A549 (cell line): Measurements from ENCODE around the gene ILDR1.

Source experiments
- JUNB ChIP-seq: fragments of >200 bp; sonication (Bioruptor Twin); formaldehyde crosslinking; IDR thresholded peaks from 2 replicates; pipeline ENCODE4 v1.6.1; 2016
- TF ChIP-seq, protein P1 (sequence below): fragments of 200-600 bp; sonication (generic); IDR thresholded peaks from 2 replicates; pipeline ENCODE4 v1.6.1; 2016; ENCODE audit warnings: antibody characterized with exemption, mild to moderate bottlenecking, moderate library complexity
- TF ChIP-seq, protein P2 (sequence below): fragments of >200 bp; sonication (Bioruptor Twin); formaldehyde crosslinking; IDR thresholded peaks from 3 replicates; pipeline ENCODE4 v1.5.1; 2016

GRCh38 chr3:121975702-121976302 lies 46.2 kb downstream of the ILDR1 start:
- TF ChIP-seq JUNB, result no peak
- TF ChIP-seq, protein P1, sequence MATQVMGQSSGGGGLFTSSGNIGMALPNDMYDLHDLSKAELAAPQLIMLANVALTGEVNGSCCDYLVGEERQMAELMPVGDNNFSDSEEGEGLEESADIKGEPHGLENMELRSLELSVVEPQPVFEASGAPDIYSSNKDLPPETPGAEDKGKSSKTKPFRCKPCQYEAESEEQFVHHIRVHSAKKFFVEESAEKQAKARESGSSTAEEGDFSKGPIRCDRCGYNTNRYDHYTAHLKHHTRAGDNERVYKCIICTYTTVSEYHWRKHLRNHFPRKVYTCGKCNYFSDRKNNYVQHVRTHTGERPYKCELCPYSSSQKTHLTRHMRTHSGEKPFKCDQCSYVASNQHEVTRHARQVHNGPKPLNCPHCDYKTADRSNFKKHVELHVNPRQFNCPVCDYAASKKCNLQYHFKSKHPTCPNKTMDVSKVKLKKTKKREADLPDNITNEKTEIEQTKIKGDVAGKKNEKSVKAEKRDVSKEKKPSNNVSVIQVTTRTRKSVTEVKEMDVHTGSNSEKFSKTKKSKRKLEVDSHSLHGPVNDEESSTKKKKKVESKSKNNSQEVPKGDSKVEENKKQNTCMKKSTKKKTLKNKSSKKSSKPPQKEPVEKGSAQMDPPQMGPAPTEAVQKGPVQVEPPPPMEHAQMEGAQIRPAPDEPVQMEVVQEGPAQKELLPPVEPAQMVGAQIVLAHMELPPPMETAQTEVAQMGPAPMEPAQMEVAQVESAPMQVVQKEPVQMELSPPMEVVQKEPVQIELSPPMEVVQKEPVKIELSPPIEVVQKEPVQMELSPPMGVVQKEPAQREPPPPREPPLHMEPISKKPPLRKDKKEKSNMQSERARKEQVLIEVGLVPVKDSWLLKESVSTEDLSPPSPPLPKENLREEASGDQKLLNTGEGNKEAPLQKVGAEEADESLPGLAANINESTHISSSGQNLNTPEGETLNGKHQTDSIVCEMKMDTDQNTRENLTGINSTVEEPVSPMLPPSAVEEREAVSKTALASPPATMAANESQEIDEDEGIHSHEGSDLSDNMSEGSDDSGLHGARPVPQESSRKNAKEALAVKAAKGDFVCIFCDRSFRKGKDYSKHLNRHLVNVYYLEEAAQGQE, result no peak
- TF ChIP-seq, protein P2, sequence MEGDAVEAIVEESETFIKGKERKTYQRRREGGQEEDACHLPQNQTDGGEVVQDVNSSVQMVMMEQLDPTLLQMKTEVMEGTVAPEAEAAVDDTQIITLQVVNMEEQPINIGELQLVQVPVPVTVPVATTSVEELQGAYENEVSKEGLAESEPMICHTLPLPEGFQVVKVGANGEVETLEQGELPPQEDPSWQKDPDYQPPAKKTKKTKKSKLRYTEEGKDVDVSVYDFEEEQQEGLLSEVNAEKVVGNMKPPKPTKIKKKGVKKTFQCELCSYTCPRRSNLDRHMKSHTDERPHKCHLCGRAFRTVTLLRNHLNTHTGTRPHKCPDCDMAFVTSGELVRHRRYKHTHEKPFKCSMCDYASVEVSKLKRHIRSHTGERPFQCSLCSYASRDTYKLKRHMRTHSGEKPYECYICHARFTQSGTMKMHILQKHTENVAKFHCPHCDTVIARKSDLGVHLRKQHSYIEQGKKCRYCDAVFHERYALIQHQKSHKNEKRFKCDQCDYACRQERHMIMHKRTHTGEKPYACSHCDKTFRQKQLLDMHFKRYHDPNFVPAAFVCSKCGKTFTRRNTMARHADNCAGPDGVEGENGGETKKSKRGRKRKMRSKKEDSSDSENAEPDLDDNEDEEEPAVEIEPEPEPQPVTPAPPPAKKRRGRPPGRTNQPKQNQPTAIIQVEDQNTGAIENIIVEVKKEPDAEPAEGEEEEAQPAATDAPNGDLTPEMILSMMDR, result no peak
